GM19324 (cell line): ENCODE results near the gene CAMTA1.

Experiments used
- ATAC-seq: cut with Tn5 transposase; IDR thresholded peaks from one replicate; pipeline ENCODE4 v1.9.1; 2021; ENCODE audit warnings: mild to moderate bottlenecking, moderate library complexity; ENCODE audit not compliant: unreplicated experiment, low FRiP score

Gene CAMTA1

GRCh38 chr1:7285856-7286454 is 500.7 kb downstream of the CAMTA1 start:
- ATAC-seq = no peak

- ATAC-seq = no peak
Measured at GRCh38 chr1:7287013-7287412, 501.8 kb downstream of the CAMTA1 start.

- no peak for ATAC-seq
Measured at GRCh38 chr1:7288992-7289391, 503.7 kb downstream of the CAMTA1 start.

GRCh38 chr1:7289694-7290093 is 504.4 kb downstream of the CAMTA1 start:
- no peak for ATAC-seq

GRCh38 chr1:7290971-7291970 is 506.0 kb downstream of the CAMTA1 start:
- ATAC-seq = no peak

- no peak for ATAC-seq
Measured at GRCh38 chr1:7292036-7292681, 506.9 kb downstream of the CAMTA1 start.

GRCh38 chr1:7292714-7293419 is 507.6 kb downstream of the CAMTA1 start:
- ATAC-seq = no peak

GRCh38 chr1:7293702-7294629 is 508.7 kb downstream of the CAMTA1 start:
- ATAC-seq = no peak

- no peak for ATAC-seq
Measured at GRCh38 chr1:7294636-7295035, 509.4 kb downstream of the CAMTA1 start.

- no peak for ATAC-seq
Measured at GRCh38 chr1:7295946-7296345, 510.7 kb downstream of the CAMTA1 start.

- ATAC-seq = no peak
Measured at GRCh38 chr1:7296968-7297367, 511.7 kb downstream of the CAMTA1 start.

GRCh38 chr1:7298145-7298544 is 512.9 kb downstream of the CAMTA1 start:
- no peak for ATAC-seq

- no peak for ATAC-seq
Measured at GRCh38 chr1:7298749-7299151, 513.5 kb downstream of the CAMTA1 start.

GRCh38 chr1:7299329-7299799 is 514.1 kb downstream of the CAMTA1 start:
- no peak for ATAC-seq

- no peak for ATAC-seq
Measured at GRCh38 chr1:7299994-7300393, 514.7 kb downstream of the CAMTA1 start.

- no peak for ATAC-seq
Measured at GRCh38 chr1:7300893-7301663, 515.8 kb downstream of the CAMTA1 start.

GRCh38 chr1:7301664-7301981 is 516.4 kb downstream of the CAMTA1 start:
- no peak for ATAC-seq

GRCh38 chr1:7302126-7302525 is 516.9 kb downstream of the CAMTA1 start:
- no peak for ATAC-seq

GRCh38 chr1:7302873-7303272 is 517.6 kb downstream of the CAMTA1 start:
- ATAC-seq = no peak
